MM.1S (cell line): ENCODE data around the gene SH3BP2.

Experiments
- DNase-seq: peaks from one replicate; pipeline ENCODE4 v3.0.0-alpha.2; 2015
- H2AFZ ChIP-seq: fragments of 300-600 bp; sonication (generic); 2 replicates; pipeline ENCODE4 v1.6.0; 2016; ENCODE audit warnings: antibody characterized with exemption, low read length
- H3F3A ChIP-seq: fragments of 300-600 bp; sonication (generic); 2 replicates; pipeline ENCODE4 v1.6.1; 2016; ENCODE audit warnings: mild to moderate bottlenecking, antibody characterized with exemption, low read length, moderate library complexity, mixed read lengths; ENCODE audit not compliant: insufficient read depth
- H3K27ac ChIP-seq: fragments of 300-600 bp; sonication (generic); 2 replicates; pipeline ENCODE4 v1.5.1; 2016; ENCODE audit warnings: mild to moderate bottlenecking, low read length
- H3K27me3 ChIP-seq: fragments of 300-600 bp; sonication (generic); replicated peaks from 2 replicates; pipeline ENCODE4 v1.6.0; 2016; ENCODE audit warnings: low read length; ENCODE audit not compliant: insufficient read depth
- H3K36me3 ChIP-seq: fragments of 300-600 bp; sonication (generic); replicated peaks from 2 replicates; pipeline ENCODE4 v1.6.1; 2016; ENCODE audit warnings: mild to moderate bottlenecking, low read length, mixed read lengths; ENCODE audit not compliant: insufficient read depth
- H3K4me1 ChIP-seq: fragments of 300-600 bp; sonication (generic); 2 replicates; pipeline ENCODE4 v1.6.1; 2016; ENCODE audit warnings: low read length, mixed read lengths
- H3K4me2 ChIP-seq: fragments of 300-600 bp; sonication (generic); 2 replicates; pipeline ENCODE4 v1.6.0; 2016; ENCODE audit warnings: low read depth, low read length
- H3K4me3 ChIP-seq: fragments of 300-600 bp; sonication (generic); 2 replicates; pipeline ENCODE4 v1.5.1; 2016; ENCODE audit warnings: low read length, mixed read lengths
- H3K79me2 ChIP-seq: fragments of 300-600 bp; sonication (generic); 2 replicates; pipeline ENCODE4 v1.6.1; 2016; ENCODE audit warnings: mixed run types, low read length, mixed read lengths
- H3K9ac ChIP-seq: fragments of 300-600 bp; sonication (generic); 2 replicates; pipeline ENCODE4 v1.6.1; 2016; ENCODE audit warnings: low read length, mixed read lengths
- H3K9me2 ChIP-seq: fragments of 300-600 bp; sonication (generic); replicated peaks from 2 replicates; pipeline ENCODE4 v1.6.1; 2016; ENCODE audit warnings: mild to moderate bottlenecking, low read length, mixed read lengths; ENCODE audit not compliant: insufficient read depth
- H3K9me3 ChIP-seq: fragments of 300-600 bp; sonication (generic); replicated peaks from 2 replicates; pipeline ENCODE4 v1.6.1; 2016; ENCODE audit warnings: mild to moderate bottlenecking, low read length, mixed read lengths; ENCODE audit not compliant: insufficient read depth
- H4K20me1 ChIP-seq: fragments of 300-600 bp; sonication (generic); 2 replicates; pipeline ENCODE4 v1.6.1; 2016; ENCODE audit warnings: mild to moderate bottlenecking, low read length, moderate library complexity, mixed read lengths; ENCODE audit not compliant: insufficient read depth
- EZH2 ChIP-seq: fragments of 300-600 bp; sonication (generic); optimal IDR thresholded peaks from 2 replicates; pipeline ENCODE3; 2017; ENCODE audit warnings: low read depth, mild to moderate bottlenecking, antibody characterized with exemption, low read length, mixed read lengths
- EZH2phosphoT487 ChIP-seq: fragments of 300-600 bp; sonication (generic); IDR thresholded peaks from 2 replicates; pipeline ENCODE4 v1.6.1; 2018; ENCODE audit warnings: antibody characterized with exemption, low read length
- TF ChIP-seq, protein P1 (sequence below): fragments of 300-600 bp; sonication (generic); IDR thresholded peaks from 2 replicates; pipeline ENCODE4 v1.5.1; 2016; ENCODE audit warnings: antibody characterized with exemption, low read length, mixed read lengths

Gene SH3BP2

DNA sequence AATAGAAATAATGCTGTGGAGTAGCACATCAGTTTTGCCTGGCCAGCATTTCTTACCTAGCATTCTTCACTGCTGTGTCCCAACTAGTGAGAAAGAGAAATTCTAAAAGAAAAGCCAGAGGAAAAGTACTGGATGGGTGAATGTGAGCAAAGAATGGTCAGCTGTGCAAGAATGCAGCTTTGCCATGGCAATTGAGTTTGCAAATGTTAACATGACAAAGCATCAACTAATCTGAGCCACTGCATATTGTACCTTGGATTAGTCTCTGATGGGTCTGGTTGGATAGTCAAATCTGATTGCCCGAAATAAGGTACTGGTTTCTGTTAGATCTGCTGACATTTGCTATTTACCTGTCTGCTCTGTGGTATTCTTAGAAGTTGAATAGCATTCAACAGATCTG, 89.5 kb downstream of the SH3BP2 start:
- Histone ChIP-seq H3K79me2 (peaks cover 21% of the 10 kb centered on the region), H3K36me3 (peaks cover 7% of the 10 kb centered on the region; the same call in 1 of the 2 replicates)

DNA sequence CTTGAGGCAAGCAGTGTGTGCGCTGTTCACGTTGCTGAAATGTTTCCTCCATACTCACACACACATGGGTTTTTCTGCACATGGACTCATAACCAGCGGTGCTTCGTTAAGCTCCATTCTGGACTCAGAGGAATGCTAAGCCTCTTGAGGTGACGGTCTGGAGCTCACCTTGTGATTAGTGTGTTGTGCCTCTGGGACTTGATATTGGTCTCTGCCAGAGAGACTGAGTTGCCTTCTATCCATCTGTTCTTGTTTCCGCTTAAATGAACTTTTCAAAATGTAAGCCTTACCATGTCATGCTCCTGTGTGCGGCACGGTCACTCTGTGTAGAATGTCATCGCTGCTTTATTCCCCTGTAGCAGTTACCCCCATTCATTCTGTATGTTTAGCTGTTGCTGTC, 93.3 kb downstream of the SH3BP2 start:
- Histone ChIP-seq H3K9ac (no peak overlapping the region), H2AFZ (no peak overlapping the region), H3K4me1 (no peaks in the 10 kb centered on the region), H3K4me2 (no peak overlapping the region), H3K27ac (no peak overlapping the region), H3F3A (no peaks in the 10 kb centered on the region; the same call in 1 of the 2 replicates), H4K20me1 (no peaks in the 10 kb centered on the region), H3K9me3 (no peaks in the 10 kb centered on the region), H3K79me2 (0 out of 2 replicates have a peak, but pooled peaks cover 7% of the 10 kb centered on the region), H3K36me3 (peaks cover 7% of the 10 kb centered on the region; the same call in 1 of the 2 replicates), H3K27me3 (no peaks in the 10 kb centered on the region), H3K4me3 (no peak overlapping the region), H3K9me2 (no peaks in the 10 kb centered on the region)
- no peak for DNase-seq
- TF ChIP-seq EZH2phosphoT487 = no peak
- TF ChIP-seq, protein P1, sequence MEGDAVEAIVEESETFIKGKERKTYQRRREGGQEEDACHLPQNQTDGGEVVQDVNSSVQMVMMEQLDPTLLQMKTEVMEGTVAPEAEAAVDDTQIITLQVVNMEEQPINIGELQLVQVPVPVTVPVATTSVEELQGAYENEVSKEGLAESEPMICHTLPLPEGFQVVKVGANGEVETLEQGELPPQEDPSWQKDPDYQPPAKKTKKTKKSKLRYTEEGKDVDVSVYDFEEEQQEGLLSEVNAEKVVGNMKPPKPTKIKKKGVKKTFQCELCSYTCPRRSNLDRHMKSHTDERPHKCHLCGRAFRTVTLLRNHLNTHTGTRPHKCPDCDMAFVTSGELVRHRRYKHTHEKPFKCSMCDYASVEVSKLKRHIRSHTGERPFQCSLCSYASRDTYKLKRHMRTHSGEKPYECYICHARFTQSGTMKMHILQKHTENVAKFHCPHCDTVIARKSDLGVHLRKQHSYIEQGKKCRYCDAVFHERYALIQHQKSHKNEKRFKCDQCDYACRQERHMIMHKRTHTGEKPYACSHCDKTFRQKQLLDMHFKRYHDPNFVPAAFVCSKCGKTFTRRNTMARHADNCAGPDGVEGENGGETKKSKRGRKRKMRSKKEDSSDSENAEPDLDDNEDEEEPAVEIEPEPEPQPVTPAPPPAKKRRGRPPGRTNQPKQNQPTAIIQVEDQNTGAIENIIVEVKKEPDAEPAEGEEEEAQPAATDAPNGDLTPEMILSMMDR = no peak
- no peak for TF ChIP-seq EZH2

More for the DNA sequence above, 89.5 kb downstream of the SH3BP2 start:
- Histone ChIP-seq H3K9ac (no peak overlapping the region), H3K4me3 (no peak overlapping the region), H3F3A (no peaks in the 10 kb centered on the region; the same call in 1 of the 2 replicates), H3K4me2 (no peak overlapping the region), H3K9me2 (no peaks in the 10 kb centered on the region), H3K9me3 (no peaks in the 10 kb centered on the region), H2AFZ (no peak overlapping the region), H4K20me1 (no peaks in the 10 kb centered on the region), H3K27ac (no peak overlapping the region), H3K27me3 (no peaks in the 10 kb centered on the region), H3K4me1 (no peaks in the 10 kb centered on the region)
- DNase-seq = no peak
- TF ChIP-seq EZH2 = no peak
- TF ChIP-seq, protein P1 = no peak

DNA sequence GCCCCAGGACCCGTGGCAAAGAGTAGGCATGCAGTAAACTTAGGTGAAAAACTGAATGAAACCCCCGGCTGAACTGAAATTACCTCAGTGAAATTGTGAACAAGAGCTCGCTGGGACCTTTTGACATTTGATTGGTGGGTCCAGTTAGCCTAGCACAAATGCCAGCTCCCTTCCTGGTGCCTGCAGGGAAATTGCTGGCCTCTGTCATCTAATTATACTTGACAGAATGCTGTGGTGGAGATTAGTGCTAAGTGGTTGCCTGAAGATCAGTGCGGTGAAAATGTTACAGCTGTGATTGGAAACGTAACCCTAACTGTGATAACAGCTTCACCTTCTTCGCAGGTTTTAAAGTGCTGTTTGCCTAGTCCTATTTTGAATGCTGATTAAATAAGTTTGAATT, 93.7 kb downstream of the SH3BP2 start:
- no peaks in the 10 kb centered on the region; the same call in 1 of the 2 replicates for H3F3A ChIP-seq
- H3K4me1 ChIP-seq = no peaks in the 10 kb centered on the region
- no peak overlapping the region for H3K4me3 ChIP-seq
- H3K27me3 ChIP-seq = no peaks in the 10 kb centered on the region
- no peak overlapping the region for H3K9ac ChIP-seq
- 0 out of 2 replicates have a peak, but pooled peaks cover 3% of the 10 kb centered on the region for H3K79me2 ChIP-seq
- H4K20me1 ChIP-seq = no peaks in the 10 kb centered on the region
- TF ChIP-seq EZH2 = no peak
- no peak for TF ChIP-seq EZH2phosphoT487
- TF ChIP-seq, protein P1 = no peak
- H3K36me3 ChIP-seq = peaks cover 7% of the 10 kb centered on the region; the same call in 1 of the 2 replicates
- no peak overlapping the region for H3K4me2 ChIP-seq
- DNase-seq = no peak
- H3K9me3 ChIP-seq = no peaks in the 10 kb centered on the region
- no peak overlapping the region for H2AFZ ChIP-seq
- H3K9me2 ChIP-seq = no peaks in the 10 kb centered on the region
- no peak overlapping the region for H3K27ac ChIP-seq
